Fibroblast of upper back skin (primary cell): ENCODE measurements around the gene MRTFB.

ENCODE experiments used
- DNase-seq: peaks from one replicate; pipeline ENCODE4 v3.0.0-alpha.2; 2013

The MRTFB gene

DNA sequence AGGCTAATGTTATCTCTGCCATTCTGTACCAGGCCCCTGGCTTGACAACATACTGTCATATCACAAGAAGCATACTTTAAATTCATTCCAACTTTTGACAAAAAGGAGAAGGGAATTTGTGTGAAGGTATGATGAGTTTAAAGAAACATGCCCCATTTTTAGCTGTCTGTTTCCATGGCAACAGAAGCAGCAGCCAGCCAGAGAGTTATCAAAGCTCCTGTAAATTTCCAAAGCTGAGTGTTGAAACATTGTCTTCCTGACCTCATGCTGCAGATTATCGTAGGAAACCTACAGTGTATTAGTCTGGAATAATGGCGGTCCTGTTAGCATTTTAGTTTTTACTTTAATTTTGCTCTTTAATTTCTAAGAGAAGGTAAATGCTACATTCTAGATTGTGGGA lies 124.9 kb downstream of the MRTFB start:
- no peak for DNase-seq

DNA sequence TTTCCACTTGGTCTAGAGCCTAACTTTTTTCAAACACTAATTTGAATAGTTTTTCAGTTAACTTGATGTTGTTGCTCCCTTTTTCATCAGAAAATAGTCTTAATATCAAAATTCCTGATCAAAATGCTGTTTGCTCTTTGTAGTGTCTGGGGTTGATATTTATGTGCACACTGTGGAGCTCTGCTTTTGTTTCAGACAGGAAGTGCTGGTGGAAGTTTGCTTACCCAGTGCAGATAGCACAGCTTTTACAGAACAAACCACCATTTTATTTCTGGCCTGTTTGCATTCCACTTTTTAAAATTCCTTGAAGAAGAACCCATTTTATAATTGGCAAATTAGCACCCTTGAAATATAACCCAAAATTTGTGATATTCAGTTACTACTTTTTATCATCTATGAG lies 125.4 kb downstream of the MRTFB start:
- no peak for DNase-seq

DNA sequence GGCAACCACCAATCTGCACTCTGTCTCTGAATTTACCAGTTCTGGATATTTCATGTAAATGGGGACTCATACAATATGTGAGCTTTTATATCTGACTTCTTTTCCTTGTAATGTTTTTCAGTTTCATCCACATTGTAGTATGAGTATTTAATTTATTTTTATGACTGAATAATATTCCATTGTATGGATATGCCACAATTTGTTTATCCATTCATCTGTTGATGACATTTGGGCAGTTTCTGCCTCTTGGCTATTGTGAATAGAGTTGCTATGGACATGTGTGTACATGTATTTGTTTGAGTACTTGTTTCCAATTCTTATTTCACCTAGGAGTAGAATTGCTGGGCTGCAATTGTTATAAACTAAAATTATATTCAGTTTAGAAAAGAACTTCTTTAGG lies 126.9 kb downstream of the MRTFB start:
- no peak for DNase-seq

DNA sequence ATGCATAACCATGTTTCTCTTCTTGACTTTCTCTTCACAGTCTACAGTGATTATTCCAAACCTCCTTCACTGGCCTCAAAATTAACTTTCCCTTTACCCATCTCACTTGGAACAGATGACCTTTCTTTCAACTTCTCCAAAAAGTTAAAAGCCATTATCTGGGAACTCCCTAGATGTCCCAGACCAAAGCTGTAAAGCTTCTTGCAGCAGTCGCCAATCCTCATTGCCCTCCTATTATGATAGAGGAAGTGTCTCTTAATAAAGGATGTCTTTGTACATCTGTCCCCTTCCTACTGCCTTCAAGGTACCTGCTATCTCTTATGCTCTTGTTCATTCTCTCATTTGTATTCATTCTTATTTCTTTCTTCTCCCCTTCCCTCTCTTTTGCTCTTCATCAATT lies 127.5 kb downstream of the MRTFB start:
- no peak for DNase-seq

DNA sequence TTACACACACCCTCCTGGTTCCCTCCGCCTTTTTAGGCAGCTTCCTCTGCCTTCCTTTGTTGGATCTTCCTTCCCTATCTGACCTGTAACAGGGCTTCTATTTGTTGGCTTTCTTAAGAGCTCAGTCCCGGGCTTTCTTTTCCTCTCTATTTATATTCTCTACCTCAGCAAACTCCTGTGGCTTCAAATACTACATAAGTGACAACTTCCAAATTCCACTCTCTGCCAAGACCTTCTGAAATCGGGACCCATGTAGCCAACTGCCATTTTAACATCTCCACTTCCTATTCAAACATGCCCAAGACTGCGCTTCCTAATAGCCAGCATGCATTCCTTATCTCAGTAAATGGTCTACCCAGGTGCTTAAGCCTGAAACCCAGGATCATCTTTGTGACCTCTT lies 128.1 kb downstream of the MRTFB start:
- DNase-seq, result no peak

DNA sequence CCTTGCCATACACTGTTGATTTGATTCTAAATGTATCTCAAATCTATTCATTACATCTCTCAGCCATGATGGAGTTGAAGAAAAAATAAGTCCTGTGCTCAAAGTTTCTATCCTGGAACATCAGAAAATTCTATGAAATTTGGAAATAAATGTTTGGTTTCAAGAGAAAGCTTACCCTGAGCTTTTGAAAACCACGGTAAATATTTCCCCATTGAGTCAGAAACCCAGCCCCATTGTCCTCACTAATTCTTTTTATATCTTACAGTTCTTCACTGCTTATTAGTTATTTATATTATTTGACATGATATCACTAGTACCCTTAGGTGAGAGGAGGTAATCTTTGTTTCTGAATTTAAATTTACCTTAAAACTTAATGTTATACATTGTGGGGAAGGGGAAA lies 128.5 kb downstream of the MRTFB start:
- DNase-seq, result peak; percentile 46

DNA sequence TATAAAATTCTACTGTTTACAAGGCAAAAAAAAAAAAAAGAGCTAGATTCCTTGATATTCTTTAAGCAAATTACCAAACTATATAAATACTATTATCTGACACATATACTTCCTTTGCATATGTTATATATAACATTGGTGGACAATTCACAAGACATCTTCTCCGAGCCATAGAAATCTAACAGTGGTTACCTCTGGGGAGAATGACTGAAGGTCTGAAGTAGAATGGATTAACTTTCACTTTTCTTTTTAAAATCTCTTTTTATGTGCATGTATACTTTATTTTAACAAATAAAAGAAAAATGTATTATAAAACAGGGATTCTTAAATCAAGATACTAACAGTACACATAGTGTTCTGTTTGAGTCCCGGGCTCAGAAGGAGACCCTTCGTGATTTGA lies 131.0 kb downstream of the MRTFB start:
- no peak for DNase-seq

DNA sequence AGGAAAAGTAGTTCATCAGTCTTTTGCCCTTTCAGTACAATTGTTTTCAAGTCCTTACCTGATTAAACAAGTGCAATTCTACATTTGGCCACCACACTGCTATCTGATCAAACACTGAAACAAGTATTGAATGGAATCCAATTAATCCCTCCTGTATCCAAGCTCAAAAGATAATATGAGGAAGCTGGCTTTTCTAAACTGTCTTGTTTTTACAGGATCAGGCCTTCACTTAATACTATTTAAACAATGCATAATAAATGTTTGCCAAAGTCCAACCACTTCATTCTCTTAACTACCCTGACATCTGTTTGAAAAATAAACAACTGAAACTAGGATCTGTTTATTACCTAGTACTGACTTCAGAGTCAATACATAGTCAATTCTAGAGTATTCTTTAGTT lies 131.6 kb downstream of the MRTFB start:
- no peak for DNase-seq

DNA sequence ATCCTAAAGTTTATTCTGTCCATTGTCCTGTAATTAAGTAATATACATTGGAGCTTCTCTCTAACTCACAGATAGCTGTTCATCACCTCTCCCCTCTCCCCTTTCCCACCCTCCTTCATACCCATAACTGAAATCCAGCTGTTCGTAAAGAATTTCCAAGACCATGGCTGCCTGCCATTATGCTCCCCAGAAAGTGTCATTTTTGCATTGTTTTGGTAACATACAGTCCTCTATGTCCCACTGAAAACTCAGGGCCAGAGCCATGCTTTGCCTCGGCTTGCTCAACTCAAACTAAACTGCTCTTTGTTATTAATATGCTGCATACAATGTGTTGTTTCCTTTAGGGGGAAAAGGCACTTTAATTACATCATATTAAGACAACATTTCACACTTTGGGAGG lies 132.0 kb downstream of the MRTFB start:
- DNase-seq, result no peak

DNA sequence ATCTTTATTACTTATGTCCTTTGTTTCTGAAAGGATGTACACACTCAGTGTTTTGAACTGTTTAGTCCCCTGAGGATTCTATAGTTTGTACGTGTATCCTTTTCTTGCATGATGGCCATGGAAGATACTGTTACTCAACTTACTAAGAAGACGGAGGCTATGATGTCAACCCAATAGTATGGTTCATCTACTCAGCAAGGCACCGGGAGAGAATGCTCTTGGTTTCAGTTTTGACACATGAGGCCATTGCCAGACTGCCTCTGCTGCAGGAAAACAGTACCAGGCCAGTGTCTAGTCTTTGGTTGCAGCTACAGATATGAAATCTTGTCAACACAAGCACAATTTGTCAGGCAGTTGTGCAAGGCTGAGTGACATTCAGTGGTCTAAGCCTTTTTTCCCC lies 134.5 kb downstream of the MRTFB start:
- no peak for DNase-seq

DNA sequence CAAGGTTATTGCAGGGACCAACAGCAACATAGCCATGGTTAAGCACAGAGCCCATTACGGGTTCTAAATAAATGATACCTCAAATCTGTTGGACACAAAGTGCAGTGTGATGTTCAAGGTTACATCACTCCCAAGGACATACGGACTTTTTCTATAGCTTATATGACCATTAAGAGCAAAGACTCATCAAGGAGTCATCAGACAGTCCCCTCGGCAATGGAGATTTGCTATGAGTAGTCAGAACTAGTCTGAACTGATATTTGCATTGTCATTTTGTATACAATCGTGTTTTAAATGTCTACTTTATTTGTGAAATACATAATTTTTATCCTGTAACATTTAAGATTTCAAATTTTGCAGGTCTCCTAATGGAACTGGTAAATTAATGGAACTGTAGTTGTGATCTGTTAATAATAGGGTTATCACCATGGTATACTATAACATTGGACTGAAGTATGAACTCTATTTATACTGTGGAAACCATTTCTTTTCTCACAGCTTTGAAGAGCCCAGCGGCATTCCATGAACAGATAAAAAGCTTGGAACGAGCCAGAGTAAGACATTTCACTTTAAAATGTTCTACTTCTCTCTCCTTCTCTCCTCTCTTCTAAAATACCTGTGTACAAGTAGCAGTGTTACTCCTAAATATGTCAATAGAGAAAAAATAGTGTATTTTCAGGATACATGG lies 140.9 kb downstream of the MRTFB start:
- no peak for DNase-seq

DNA sequence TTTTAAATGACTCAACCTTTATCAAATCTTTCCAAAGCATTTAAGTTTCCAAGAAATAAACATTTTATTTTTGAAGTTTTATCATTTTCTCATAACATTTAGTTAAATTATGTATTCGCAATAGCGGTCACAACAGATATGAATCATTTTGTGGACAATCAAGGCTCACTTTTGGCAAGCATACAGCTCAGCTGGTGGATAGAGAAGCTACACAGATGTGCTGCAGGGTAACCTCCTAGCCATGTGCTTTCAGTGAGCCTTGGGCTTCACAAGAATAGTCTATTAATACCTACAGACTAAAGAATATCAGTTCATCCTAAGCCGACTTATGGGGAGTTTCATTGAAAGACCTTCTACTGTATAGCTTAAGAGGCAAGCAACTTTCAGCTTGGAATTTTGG lies 144.8 kb downstream of the MRTFB start:
- no peak for DNase-seq

DNA sequence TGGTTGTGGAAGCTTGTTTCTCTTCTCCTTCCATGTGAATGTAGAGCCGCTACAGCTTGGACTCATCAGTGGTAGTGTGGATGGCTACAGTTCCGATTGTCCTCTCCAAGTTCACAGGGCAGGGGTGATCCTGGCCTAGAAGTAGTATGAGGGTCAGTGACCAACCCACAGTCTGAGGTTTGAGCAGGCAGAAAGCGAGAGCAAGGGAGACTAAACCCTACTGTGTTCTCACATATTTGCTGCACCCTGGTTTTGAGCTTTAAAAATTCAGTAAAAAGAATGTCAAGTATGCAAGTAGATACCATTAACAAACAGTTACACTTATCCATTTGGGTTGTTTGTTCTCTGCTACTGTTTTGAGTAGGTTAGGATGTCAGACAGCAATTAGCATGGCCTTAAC lies 148.9 kb downstream of the MRTFB start:
- no peak for DNase-seq

DNA sequence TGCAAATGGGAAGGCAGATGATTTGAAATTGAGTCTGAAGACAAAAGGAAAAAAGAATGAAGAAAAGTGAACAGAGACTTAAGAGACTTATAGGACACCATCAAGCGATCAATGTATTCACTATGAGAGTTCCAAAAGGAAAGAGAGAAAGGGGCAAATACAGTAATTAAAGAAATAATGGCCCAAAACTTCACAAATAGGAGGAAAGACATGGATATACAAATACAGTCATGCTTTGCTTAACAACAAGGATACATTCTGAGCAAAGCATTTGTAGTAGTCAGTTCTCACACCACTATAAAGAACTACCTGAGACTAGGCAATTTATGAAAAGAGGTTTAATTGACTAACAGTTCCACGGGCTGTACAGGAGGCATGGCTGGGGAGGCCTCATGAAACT lies 152.5 kb downstream of the MRTFB start:
- no peak for DNase-seq

DNA sequence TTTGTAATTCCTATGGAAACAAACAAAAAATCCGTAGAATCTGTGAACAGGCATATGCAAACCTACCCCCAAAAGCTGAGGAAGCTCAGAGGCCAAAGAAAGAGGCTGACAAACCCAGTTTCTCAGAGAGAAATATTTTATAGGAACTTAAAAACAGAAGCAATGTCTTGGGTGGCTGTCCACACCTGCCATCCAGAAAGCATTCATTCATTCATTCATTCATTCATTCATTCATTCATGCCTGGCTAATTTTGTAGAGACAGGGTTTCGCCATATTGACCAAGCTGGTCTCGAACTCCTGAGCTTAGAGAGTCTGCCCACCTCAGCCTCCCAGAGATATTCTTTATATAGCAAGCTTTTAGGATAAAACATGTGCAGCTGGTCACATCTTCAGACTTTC lies 154.3 kb downstream of the MRTFB start:
- no peak for DNase-seq

DNA sequence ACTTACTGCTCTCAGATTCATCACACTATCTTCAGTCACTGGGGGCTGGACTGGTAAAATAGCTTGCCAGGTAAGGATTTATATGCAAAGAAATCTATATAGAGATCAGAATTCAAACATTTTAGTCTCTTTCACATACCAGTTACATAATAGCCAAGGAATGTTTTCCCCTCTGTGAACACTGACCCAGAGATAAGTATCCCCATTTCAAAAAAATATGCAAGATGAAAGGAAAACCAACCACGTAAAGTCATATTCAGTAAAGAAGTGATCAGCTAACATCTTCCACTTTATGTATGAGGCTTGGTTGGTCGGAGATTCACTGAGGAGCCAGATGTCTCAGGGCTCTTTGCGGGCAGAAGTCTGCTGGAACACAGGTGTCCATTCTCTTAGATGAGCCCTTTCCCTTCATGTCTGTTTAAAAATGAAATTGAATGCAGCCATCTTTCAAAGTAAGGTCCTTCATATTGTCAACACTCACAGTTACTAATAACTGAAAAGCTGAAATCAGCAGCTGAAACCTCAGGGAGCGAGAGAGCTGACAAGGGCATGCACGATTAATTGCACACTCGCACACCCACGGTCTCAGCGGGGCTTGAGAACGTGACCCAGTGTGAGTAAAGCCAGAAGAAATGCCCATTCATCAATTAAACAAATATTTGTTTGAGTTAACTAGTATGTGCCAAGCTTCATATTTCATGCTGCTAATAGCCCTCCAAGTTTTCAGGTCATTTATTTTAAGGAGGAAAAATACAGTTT lies 161.2 kb downstream of the MRTFB start:
- DNase-seq, result peak; percentile 77

DNA sequence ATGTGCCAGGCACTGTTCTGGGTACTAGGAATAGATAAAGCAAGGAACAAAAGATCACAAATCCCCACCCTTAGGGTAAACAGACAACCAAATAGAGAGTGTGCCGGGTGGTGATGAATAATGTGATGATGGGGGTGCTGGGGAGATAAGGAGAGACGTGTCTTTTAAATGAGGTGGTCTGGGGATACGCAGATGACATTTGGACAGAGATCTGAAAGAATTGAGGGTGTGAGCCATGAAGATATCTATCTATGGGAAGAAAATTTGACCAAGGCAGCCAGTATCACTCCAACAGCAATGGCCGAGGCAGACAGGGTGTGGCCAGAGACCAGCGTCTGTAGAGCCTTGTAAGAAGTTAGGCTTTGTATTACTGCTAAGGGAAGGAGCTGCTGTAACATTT lies 165.3 kb downstream of the MRTFB start:
- DNase-seq, result no peak

DNA sequence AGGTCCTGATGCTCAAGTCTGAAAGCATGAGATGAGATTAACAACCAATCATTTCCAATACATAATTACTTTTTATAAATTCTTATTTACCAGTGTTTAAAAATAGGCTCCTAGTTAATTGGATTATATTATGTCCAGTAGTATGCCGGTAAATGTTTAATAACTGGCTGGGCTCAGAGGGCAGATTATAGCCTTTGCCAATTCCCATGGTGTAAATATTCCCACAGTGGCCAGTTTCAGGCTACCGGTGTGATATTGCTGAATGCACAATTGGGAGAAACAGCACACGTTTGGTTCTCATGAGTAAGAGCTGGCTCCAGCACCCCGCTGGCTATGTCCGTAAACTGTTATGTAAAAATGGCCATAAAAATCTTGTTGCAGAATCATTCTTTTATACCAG lies 167.6 kb downstream of the MRTFB start:
- no peak for DNase-seq

DNA sequence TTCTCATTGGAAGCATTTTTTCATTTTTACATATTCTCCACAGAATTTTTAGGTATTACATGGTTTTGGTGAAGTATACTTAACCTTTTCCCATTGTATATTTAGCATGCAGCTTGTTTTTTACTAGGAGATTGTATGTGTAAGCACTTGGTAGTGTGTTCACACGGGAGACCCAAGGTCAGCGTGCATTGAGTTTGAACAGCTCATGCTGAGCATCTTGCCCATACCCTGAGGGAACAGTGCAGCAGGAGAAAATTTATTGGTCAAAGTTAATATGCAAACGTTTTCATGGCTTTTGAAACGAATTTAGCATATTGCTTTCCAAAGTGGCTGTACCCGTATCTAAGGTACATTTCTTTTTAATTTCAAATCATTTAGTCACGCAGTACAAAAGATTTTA lies 168.7 kb downstream of the MRTFB start:
- DNase-seq, result no peak

DNA sequence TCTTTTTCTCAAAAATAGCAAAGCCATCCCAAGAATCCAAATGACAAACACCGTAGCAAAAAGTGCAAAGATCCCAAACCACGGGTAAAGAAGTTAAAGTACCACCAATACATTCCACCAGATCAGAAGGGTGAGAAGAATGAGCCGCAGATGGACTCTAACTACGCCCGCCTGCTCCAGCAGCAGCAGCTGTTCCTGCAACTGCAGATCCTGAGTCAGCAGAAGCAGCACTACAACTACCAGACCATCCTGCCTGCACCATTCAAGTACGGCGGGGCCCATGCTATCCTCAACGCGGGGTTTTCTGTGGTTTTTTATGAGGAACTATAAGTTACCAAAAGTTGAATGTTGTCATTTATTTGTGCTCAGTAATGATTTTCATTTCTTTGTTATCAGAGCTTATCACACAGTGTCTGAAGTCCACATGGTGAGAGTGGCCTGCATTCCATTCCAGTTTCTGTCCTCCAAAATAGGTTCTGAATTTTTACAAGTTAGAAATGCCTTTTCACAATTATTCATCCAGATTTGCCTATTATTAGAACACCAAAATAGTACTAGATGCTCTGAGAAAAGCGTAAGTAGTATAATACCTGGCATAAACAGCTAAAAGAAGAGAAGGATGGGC lies 169.2 kb downstream of the MRTFB start:
- peak; percentile 34 for DNase-seq

DNA sequence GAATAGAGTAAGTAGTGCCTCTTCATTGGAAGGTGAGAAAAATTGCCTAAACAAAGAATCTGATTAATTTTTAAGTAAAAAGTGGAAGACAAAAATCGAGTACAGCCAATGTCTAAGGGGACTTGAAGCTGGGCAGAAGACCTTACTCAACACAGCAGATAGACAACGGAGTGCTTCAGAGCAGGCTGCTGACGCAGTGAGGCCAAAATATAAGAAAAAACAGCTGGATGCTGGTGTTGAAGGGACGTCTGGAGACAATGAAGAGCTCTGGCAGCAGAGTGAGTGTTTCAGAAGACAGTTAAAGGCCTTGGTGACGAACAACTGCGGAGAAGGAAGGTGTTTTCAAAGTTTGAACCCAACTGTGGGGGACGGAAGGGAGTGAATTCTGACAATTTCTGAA lies 169.8 kb downstream of the MRTFB start:
- DNase-seq, result no peak

DNA sequence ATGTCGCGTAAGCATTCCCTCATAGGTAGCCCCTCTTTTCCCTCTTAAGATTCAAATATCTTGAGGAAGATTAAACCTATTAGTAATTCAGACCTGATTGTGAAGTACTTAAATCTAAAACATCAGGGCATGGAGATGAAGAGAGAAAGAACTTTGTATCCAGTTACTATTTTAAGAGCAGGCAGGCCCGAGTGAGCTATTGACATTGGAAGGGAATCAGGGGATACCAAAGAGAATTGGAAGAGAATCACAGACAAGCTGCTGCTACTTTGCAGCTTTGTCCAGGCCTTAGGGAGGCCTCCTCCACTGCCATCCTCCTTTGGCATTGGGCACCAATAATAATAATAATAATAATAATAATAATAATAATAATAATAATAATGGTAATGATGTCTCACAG lies 170.5 kb downstream of the MRTFB start:
- DNase-seq, result no peak

DNA sequence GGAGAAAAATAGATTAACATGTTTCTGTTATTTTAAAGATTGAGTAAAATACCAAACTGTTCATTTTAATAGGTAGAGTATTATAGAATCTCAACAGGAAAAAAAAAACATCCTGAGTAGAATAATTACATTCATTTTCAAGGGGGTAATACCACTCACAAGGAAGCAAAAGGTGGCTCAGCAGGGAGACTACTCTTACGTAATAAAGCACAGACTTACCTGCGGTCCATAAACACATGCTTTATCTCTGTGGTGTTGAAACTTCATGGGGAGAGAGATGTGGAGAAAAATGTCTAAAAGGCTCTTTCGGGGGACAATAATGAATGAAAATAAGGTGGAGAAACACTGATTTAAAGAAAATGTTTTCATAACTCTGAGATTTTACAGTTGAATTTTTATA lies 171.7 kb downstream of the MRTFB start:
- DNase-seq, result no peak

DNA sequence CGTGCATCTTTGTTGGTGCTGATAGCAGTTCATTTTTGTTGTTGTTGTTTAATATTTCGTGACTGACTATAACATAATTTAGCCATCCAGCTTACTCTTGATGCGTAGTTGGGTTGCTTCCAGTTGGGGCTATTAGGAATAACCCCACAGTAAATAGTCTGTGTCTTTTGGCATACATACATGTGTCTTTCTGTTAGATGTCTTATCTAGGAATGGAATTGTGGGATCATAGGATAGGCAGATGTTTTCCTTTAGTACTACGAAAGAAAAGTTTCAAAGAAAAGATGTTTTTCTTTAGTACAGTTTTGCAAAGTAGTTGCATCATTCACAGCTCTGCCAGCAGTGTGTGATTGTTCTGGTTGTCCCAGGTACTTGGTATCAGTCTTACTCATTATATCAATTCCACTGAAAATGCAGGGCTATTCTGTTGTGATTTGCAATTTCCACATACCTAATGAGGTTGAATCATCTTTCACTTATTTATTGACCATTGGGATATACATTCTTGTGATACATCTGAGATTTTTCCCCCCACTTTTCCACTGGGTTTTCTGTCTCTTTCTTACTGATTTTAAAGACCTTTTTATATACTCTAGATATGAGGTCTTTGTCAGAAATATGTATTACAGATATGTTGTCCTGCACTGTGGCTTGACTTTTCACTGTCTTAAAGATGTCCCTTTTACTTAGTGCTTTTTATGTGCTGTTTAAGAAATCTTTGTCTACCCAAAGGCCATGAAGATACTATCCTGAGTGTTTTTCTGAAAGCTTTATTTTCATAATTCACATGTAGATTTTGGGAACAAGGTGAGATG lies 173.3 kb downstream of the MRTFB start:
- peak; percentile 78 for DNase-seq
